Heart right ventricle (tissue), 16 donors: Measurements from ENCODE around the gene CSMD2. TPM values are rescaled to one million over a fixed set of nuclear protein-coding genes. Genes with fewer than 3 reads are reported as not detected.

Source experiments
- ATAC-seq, 8 donors: fragments of 200-7000 bp; cut with Tn5 transposase; one replicate each; pipeline ENCODE4 v1.9.1; 2020; ENCODE audit warnings: mild to moderate bottlenecking in 8 of 8, moderate library complexity in 8 of 8, moderate number of reproducible peaks in 1 of 8
- DNase-seq, 2 donors: peaks; one replicate each; pipeline ENCODE4 v3.0.0-alpha.2; 2020
- H3K27ac ChIP-seq, 10 donors: fragments of 200-600 bp; sonication (generic) in 2 of 10; one replicate each; pipeline versions ENCODE4 v1.5.0 to v1.8.0; 2020 to 2022; ENCODE audit warnings: mild to moderate bottlenecking in 3 of 10
- H3K27me3 ChIP-seq, 7 donors: fragments of 200-600 bp; one replicate each; pipeline ENCODE4 v1.8.0; 2021 to 2022; ENCODE audit warnings: mild to moderate bottlenecking in 2 of 7
- H3K36me3 ChIP-seq, 9 donors: fragments of 200-600 bp; sonication (generic) in 1 of 9; one replicate each; pipeline versions ENCODE4 v1.5.0 to v1.8.0; 2020 to 2022; ENCODE audit warnings: mild to moderate bottlenecking in 2 of 9
- H3K4me1 ChIP-seq, 9 donors: fragments of 200-600 bp; sonication (generic) in 1 of 9; one replicate each; pipeline versions ENCODE4 v1.5.0 to v1.8.0; 2020 to 2022; ENCODE audit warnings: mild to moderate bottlenecking in 4 of 9
- H3K4me3 ChIP-seq, 10 donors: fragments of 200-600 bp; sonication (generic) in 2 of 10; one replicate each; pipeline versions ENCODE4 v1.5.0 to v1.8.0; 2020 to 2022; ENCODE audit warnings: mild to moderate bottlenecking in 7 of 10, moderate library complexity in 2 of 10
- H3K9me3 ChIP-seq, 11 donors: fragments of 200-600 bp in 10 of 11; sonication (generic) in 2 of 11; one replicate each; pipeline versions ENCODE4 v1.5.0 to v1.8.0; 2013 to 2022; ENCODE audit warnings: mild to moderate bottlenecking in 2 of 11, control low read depth in 1 of 11, moderate library complexity in 1 of 11
- CTCF ChIP-seq, 9 donors: fragments of 200-600 bp; sonication (generic) in 2 of 9; IDR thresholded peaks; one replicate each; pipeline versions ENCODE4 v1.5.0 to v1.8.0; 2021 to 2022; ENCODE audit warnings: antibody characterized with exemption in 9 of 9, mild to moderate bottlenecking in 5 of 9, moderate library complexity in 1 of 9
- WGBS, 2 donors: extraction: QIAGEN DNeasy Blood & Tissue Kit; methylation state at CpG; one replicate each; pipeline ENCODE4 v1.1.7; 2013; ENCODE audit warnings: inconsistent platforms in 1 of 2; 5-methylcytosine and 5-hydroxymethylcytosine counted together
- intact Hi-C, 10 donors: fragments of 100-400 bp; cut with DNase I; formaldehyde crosslinking; loops; one replicate each; pipeline versions ENCODE4 v1.11.1 to v1.14.2; 2022
- polyA plus RNA-seq, 2 donors: library from polyadenylated mRNA; stranded (reverse); fragments of 200-250 nt; gene quantifications; one replicate each; pipeline ENCODE4 v1.2.3, GENCODE V29; 2013
- total RNA-seq, 10 donors: library from RNA; stranded (reverse); fragmentation: NEBNext Ultra II Directional in 3 of 10; extraction: Animal tissue kit (Norgen Biotek cat#: 25700) in 3 of 10; gene quantifications; one replicate each; pipeline versions ENCODE4 v1.2.1 to v1.2.4, GENCODE V29; 2021 to 2023
- donor health status: Arrhythmogenic right ventricular cardiomyopathy.
- donor health status: ischemic (EF 13 %, LVEDD 7.1; RV severe dilation, severe dysfunction).
- donor health status: healthy with polysubstance abuse.
- donor health status: DM: no; HTN: yes; CAD: no.
- donor health status: DM: no; HTN: no; CAD: no.
- donor health status: ischemic (EF 25% LVEDD 6.9; RV normal size, moderate dysfunction).
- donor health status: ischemic (EF 25% LVEDD 5.7; RV mildly dilated, moderate dysfunction).
- donor health status: healthy.
- donor health status: DM: yes; HTN: yes; CAD: no.
- donor health status: Ischemic cardiomyopathy.
- donor health status: ischemic (EF 35%, LVEDD 5.7; RV mildly dilated, moderate dysfunction).
- donor health status: nonischemic (EF 11% LVEDD 7.7; RV severe dilation, severe dysfunction).
- donor health status: DM: yes; HTN: yes; CAD: no.
- donor health status: PGD.
- donor health status: ischemic (EF 29% LVEDD 5.4; RV normal size, mild dysfunction).
- donor health status: nonischemic (EF 23%, LVEDD 6.1; RV moderate dilation, normal function).

The CSMD2 gene
- total and polyA plus RNA-seq, 12 donors, result 0.04 to 0.97 (median 0.14) TPM; not detected in 1

GRCh38 chr1:33655496-33655895, 509.5 kb downstream of the CSMD2 start:
- TF ChIP-seq CTCF (IDR thresholded peaks at IDR 0.05), result no peak
- Histone ChIP-seq H3K4me3 (no peak overlapping the region), H3K27ac (peak overlapping the region in 3 of 10 donors; percentile 2 to 65 (median 53)), H3K4me1 (peaks cover 0 to 42% (median 10%) of the 10 kb centered on the region in 9 donors), H3K9me3 (no peaks in the 10 kb centered on the region), H3K36me3 (no peaks in the 10 kb centered on the region), H3K27me3 (no peaks in the 10 kb centered on the region)
- peak; percentile 36 to 62 for DNase-seq
- ATAC-seq, result peak in 5 of 8 donors; percentile 27 to 75 (median 46)
- WGBS, 2 donors, result 26 to 27% methylated on average over 7 of the region's 7 CpGs
- intact Hi-C loops, result no loop called here

- H3K4me1 ChIP-seq, result peaks cover 0 to 35% (median 10%) of the 10 kb centered on the region in 9 donors
- intact Hi-C loops, result no loop called here
Measured at GRCh38 chr1:33654267-33654834, 510.7 kb downstream of the CSMD2 start.

GRCh38 chr1:33653226-33653625, 511.8 kb downstream of the CSMD2 start:
- H3K27ac ChIP-seq, result peak overlapping the region; percentile 30 to 80 (median 54)
- TF ChIP-seq CTCF (IDR thresholded peaks at IDR 0.05), result no peak
- H3K4me3 ChIP-seq, result no peak overlapping the region
- no peaks in the 10 kb centered on the region for H3K27me3 ChIP-seq
- DNase-seq, result peak in 1 of 2 donors; percentile 46
- 79 to 92% methylated on average over 12 of the region's 12 CpGs for WGBS, 2 donors
- ATAC-seq, result peak; percentile 65 to 92 (median 84)
- H3K9me3 ChIP-seq, result peaks cover 0 to 6% (median 0%) of the 10 kb centered on the region in 11 donors
- intact Hi-C loops, result no loop called here
- peaks cover 0 to 35% (median 10%) of the 10 kb centered on the region in 9 donors for H3K4me1 ChIP-seq
- H3K36me3 ChIP-seq, result no peaks in the 10 kb centered on the region

More at GRCh38 chr1:33654267-33654834, 510.7 kb downstream of the CSMD2 start:
- DNase-seq, result no peak
- 58 to 64% methylated on average over 7 of the region's 7 CpGs for WGBS, 2 donors
- H3K9me3 ChIP-seq, result no peaks in the 10 kb centered on the region
- H3K27ac ChIP-seq, result peak overlapping the region in 4 of 10 donors; percentile 40 to 80 (median 68)
- H3K36me3 ChIP-seq, result no peaks in the 10 kb centered on the region
- no peaks in the 10 kb centered on the region for H3K27me3 ChIP-seq
- peak in 3 of 8 donors; percentile 36 to 45 (median 40) for ATAC-seq
- peak in 6 of 9 donors; percentile 16 to 42 (median 34) for TF ChIP-seq CTCF (IDR thresholded peaks at IDR 0.05)
- no peak overlapping the region for H3K4me3 ChIP-seq

- 76 to 81% methylated on average over 3 of the region's 3 CpGs for WGBS, 2 donors
- Histone ChIP-seq H3K4me3 (no peak overlapping the region), H3K4me1 (peaks cover 0 to 14% (median under 1%) of the 10 kb centered on the region in 9 donors), H3K27ac (no peak overlapping the region), H3K27me3 (peaks cover 0 to 2% (median 0%) of the 10 kb centered on the region in 7 donors), H3K9me3 (peaks cover 0 to 10% (median 0%) of the 10 kb centered on the region in 11 donors), H3K36me3 (no peaks in the 10 kb centered on the region)
- ATAC-seq (no peak), DNase-seq (no peak)
- intact Hi-C loops, result no loop called here
- TF ChIP-seq CTCF (IDR thresholded peaks at IDR 0.05), result no peak
Measured at GRCh38 chr1:33650708-33651107, 514.3 kb downstream of the CSMD2 start.
